Neural progenitor cell (in vitro differentiated cells): ENCODE data around the gene SPATA21. TPM values are rescaled to one million over a fixed set of nuclear protein-coding genes. Genes with fewer than 3 reads are reported as not detected.

Source experiments
- DNase-seq: peaks from one replicate; pipeline ENCODE4 v3.0.0-alpha.2; 2016; ENCODE audit warnings: low spot score
- H2AFZ ChIP-seq: fragments of 200-600 bp; sonication (generic); replicated peaks from 2 replicates; pipeline ENCODE4 v1.6.1; 2016; ENCODE audit warnings: antibody characterized with exemption
- H3F3A ChIP-seq: fragments of 200-600 bp; sonication (generic); 2 replicates; pipeline ENCODE4 v1.6.1; 2016; ENCODE audit warnings: antibody characterized with exemption, low read depth
- H3K27ac ChIP-seq: fragments of 200-600 bp; sonication (generic); 2 replicates; pipeline ENCODE4 v1.5.1; 2016; ENCODE audit warnings: mild to moderate bottlenecking
- H3K27me3 ChIP-seq: fragments of 200-600 bp; sonication (generic); 2 replicates; pipeline ENCODE4 v1.6.1; 2016; ENCODE audit warnings: mild to moderate bottlenecking, moderate library complexity
- H3K36me3 ChIP-seq: fragments of 200-600 bp; sonication (generic); 2 replicates; pipeline ENCODE4 v1.5.1; 2016
- H3K4me1 ChIP-seq: fragments of 200-600 bp; sonication (generic); 2 replicates; pipeline ENCODE4 v1.6.1; 2016; ENCODE audit warnings: mixed run types
- H3K4me2 ChIP-seq: fragments of 200-600 bp; sonication (generic); 2 replicates; pipeline ENCODE4 v1.6.1; 2016
- H3K4me3 ChIP-seq: fragments of 200-600 bp; sonication (generic); 2 replicates; pipeline ENCODE4 v1.5.1; 2016
- H3K79me2 ChIP-seq: fragments of 200-600 bp; sonication (generic); 2 replicates; pipeline ENCODE4 v1.6.1; 2016; ENCODE audit warnings: low read depth
- H3K9ac ChIP-seq: fragments of 200-600 bp; sonication (generic); 2 replicates; pipeline ENCODE4 v1.6.1; 2016
- H3K9me3 ChIP-seq: fragments of 200-600 bp; sonication (generic); 2 replicates; pipeline ENCODE4 v1.5.1; 2016; ENCODE audit warnings: low read depth
- H4K20me1 ChIP-seq: fragments of 200-600 bp; sonication (generic); 2 replicates; pipeline ENCODE4 v1.6.1; 2016; ENCODE audit warnings: low read depth
- H3K27ac Mint-ChIP-seq: 3 replicates; pipeline ENCODE4 v1.8.0; 2021; ENCODE audit warnings: mixed read lengths
- H3K27me3 Mint-ChIP-seq: 2 replicates; pipeline ENCODE4 v1.8.0; 2022; ENCODE audit warnings: low read depth, mild to moderate bottlenecking, inconsistent platforms, moderate library complexity, mixed read lengths; ENCODE audit not compliant: insufficient read depth
- H3K36me3 Mint-ChIP-seq: 3 replicates; pipeline ENCODE4 v1.8.0; 2021; ENCODE audit warnings: mixed read lengths
- H3K4me1 Mint-ChIP-seq: 3 replicates; pipeline ENCODE4 v1.8.0; 2021; ENCODE audit warnings: mixed read lengths
- H3K4me3 Mint-ChIP-seq: 3 replicates; pipeline ENCODE4 v1.8.0; 2021; ENCODE audit warnings: mild to moderate bottlenecking, moderate library complexity, mixed read lengths
- H3K9me3 Mint-ChIP-seq: 3 replicates; pipeline ENCODE4 v1.8.0; 2020; ENCODE audit warnings: mixed read lengths
- EZH2 ChIP-seq: fragments of 200-600 bp; sonication (generic); IDR thresholded peaks from 2 replicates; pipeline ENCODE4 v1.6.1; 2017; ENCODE audit warnings: antibody characterized with exemption, mild to moderate bottlenecking, moderate library complexity
- EZH2phosphoT487 ChIP-seq: fragments of 200-600 bp; sonication (generic); IDR thresholded peaks from 2 replicates; pipeline ENCODE4 v1.6.1; 2017; ENCODE audit warnings: antibody characterized with exemption
- total RNA-seq: library from RNA; depleted of rRNA; stranded (reverse); fragments of >200 nt; gene quantifications from 2 replicates; pipeline ENCODE4 v1.2.3, GENCODE V29; 2015; ENCODE audit warnings: low replicate concordance
- TF ChIP-seq, protein P1 (sequence below): fragments of 200-600 bp; sonication (generic); IDR thresholded peaks from 2 replicates; pipeline ENCODE4 v1.5.1; 2017; ENCODE audit warnings: antibody characterized with exemption, mild to moderate bottlenecking

Gene SPATA21
- total RNA-seq, 1 donor from 2014 or later: not detected

DNA sequence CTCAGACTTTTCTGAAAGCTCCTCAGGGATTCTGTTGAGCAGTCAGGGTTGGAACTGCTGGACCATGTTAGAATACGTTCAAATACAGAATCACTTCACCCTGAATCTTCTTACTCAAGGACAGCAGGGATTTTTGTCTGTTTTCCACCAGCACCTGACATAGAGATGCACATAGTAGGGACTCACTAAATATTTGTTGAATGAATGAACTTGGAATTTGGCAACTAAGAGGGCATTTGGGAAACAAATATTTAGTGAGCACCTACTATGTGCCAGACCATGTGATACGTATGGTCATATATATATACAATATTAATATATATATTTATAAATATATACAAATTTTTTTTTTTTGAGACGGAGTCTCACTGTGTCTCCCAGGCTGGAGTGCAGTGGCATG is 80.4 kb downstream of the SPATA21 start:
- no peaks in the 10 kb centered on the region for H4K20me1 ChIP-seq
- H3K36me3 ChIP-seq: no peaks in the 10 kb centered on the region
- Mint-ChIP-seq H3K27ac (no peak overlapping the region), H3K9me3 (no peaks in the 10 kb centered on the region), H3K4me3 (no peak overlapping the region), H3K36me3 (no peaks in the 10 kb centered on the region), H3K4me1 (peaks cover 11% of the 10 kb centered on the region), H3K27me3 (peaks cover 2% of the 10 kb centered on the region)
- H3K79me2 ChIP-seq: peaks cover 3% of the 10 kb centered on the region
- no peak overlapping the region for H2AFZ ChIP-seq
- no peak overlapping the region for H3K4me3 ChIP-seq
- peaks cover 6% of the 10 kb centered on the region for H3F3A ChIP-seq
- H3K4me1 ChIP-seq: peaks cover 5% of the 10 kb centered on the region
- H3K9me3 ChIP-seq: no peaks in the 10 kb centered on the region
- TF ChIP-seq, protein P1, sequence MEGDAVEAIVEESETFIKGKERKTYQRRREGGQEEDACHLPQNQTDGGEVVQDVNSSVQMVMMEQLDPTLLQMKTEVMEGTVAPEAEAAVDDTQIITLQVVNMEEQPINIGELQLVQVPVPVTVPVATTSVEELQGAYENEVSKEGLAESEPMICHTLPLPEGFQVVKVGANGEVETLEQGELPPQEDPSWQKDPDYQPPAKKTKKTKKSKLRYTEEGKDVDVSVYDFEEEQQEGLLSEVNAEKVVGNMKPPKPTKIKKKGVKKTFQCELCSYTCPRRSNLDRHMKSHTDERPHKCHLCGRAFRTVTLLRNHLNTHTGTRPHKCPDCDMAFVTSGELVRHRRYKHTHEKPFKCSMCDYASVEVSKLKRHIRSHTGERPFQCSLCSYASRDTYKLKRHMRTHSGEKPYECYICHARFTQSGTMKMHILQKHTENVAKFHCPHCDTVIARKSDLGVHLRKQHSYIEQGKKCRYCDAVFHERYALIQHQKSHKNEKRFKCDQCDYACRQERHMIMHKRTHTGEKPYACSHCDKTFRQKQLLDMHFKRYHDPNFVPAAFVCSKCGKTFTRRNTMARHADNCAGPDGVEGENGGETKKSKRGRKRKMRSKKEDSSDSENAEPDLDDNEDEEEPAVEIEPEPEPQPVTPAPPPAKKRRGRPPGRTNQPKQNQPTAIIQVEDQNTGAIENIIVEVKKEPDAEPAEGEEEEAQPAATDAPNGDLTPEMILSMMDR: no peak
- TF ChIP-seq EZH2: no peak
- TF ChIP-seq EZH2phosphoT487: no peak
- H3K9ac ChIP-seq: no peak overlapping the region
- no peak overlapping the region for H3K4me2 ChIP-seq
- H3K27ac ChIP-seq: no peak overlapping the region
- DNase-seq: no peak
- H3K27me3 ChIP-seq: no peaks in the 10 kb centered on the region

DNA sequence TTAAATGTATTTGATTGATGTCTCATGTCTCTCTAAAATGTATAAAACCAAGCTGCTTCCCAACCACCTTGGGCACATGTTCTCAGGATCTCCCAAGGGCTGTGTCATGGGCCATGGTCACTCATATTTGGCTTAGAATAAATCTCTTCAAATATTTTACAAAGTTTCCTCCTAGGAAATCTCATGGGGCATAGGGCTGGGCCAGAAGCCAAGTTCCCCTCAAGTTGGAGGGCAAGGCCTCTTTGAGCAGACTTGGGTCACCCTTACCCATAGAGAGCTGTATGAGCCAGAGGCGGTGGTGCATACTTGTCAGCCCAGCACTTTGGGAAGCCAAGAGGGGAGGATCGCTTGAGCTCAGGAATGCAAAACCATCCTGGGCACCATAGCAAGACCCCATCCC is 82.6 kb downstream of the SPATA21 start:
- Histone ChIP-seq H3K27ac (no peak overlapping the region), H3K79me2 (peaks cover 25% of the 10 kb centered on the region), H3F3A (peaks cover 12% of the 10 kb centered on the region), H3K9ac (no peak overlapping the region), H3K4me1 (peaks cover 14% of the 10 kb centered on the region), H2AFZ (no peak overlapping the region), H4K20me1 (peaks cover 17% of the 10 kb centered on the region), H3K4me3 (no peak overlapping the region), H3K4me2 (no peak overlapping the region), H3K27me3 (no peaks in the 10 kb centered on the region), H3K36me3 (no peaks in the 10 kb centered on the region), H3K9me3 (no peaks in the 10 kb centered on the region)
- Mint-ChIP-seq H3K27ac (no peak overlapping the region), H3K4me1 (peaks cover 23% of the 10 kb centered on the region), H3K27me3 (peaks cover 2% of the 10 kb centered on the region), H3K4me3 (no peak overlapping the region), H3K36me3 (no peaks in the 10 kb centered on the region), H3K9me3 (no peaks in the 10 kb centered on the region)
- no peak for DNase-seq
- TF ChIP-seq EZH2phosphoT487: no peak
- no peak for TF ChIP-seq EZH2
- TF ChIP-seq, protein P1: no peak

DNA sequence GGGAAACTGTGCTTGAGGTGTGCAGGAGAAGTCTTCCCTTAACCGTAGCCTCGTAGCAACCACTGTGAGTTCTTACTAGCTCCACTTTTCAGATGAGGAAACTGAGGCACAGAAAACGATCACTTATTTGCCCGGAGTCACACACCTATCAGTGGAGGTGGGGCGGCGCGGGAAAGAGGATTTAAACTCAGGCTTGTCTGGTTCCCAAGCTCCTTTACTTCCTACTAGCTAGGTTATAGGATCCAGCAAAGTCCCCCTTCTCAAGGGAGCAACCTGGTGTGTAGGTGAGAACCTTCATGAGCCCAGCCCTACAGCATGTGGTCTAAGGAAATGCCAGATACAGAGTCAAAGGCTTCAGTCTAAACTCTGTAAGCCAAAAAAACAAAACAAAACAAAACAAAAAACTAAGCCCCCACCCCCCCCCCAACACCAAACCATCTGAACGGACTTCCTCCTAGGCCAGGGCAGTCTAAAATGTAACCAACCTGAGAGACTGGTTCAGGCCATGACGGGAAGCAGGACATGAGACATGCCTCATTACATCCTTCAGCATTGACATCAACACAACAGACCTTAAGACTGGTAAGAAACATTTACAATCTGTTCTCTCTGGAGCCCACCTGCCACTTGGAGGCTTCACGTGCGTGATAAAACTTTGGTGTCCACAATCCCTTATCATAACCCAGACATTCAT is 84.2 kb downstream of the SPATA21 start:
- peak overlapping the region; percentile 87 for H3K4me3 ChIP-seq
- Mint-ChIP-seq H3K27me3 (peaks cover 2% of the 10 kb centered on the region), H3K36me3 (no peaks in the 10 kb centered on the region), H3K27ac (peak overlapping the region; percentile 79), H3K4me1 (peaks cover 23% of the 10 kb centered on the region), H3K4me3 (peak overlapping the region; percentile 97), H3K9me3 (no peaks in the 10 kb centered on the region)
- TF ChIP-seq, protein P1: no peak
- TF ChIP-seq EZH2 (no peak), EZH2phosphoT487 (no peak)
- no peak overlapping the region for H3K9ac ChIP-seq
- peak overlapping the region; percentile 73 for H3K4me2 ChIP-seq
- peaks cover 14% of the 10 kb centered on the region for H3K4me1 ChIP-seq
- H3K79me2 ChIP-seq: peaks cover 41% of the 10 kb centered on the region
- H4K20me1 ChIP-seq: peaks cover 33% of the 10 kb centered on the region
- peak overlapping the region; percentile 77 for H2AFZ ChIP-seq
- no peaks in the 10 kb centered on the region for H3K36me3 ChIP-seq
- peaks cover 12% of the 10 kb centered on the region for H3F3A ChIP-seq
- DNase-seq: no peak
- no peaks in the 10 kb centered on the region for H3K27me3 ChIP-seq
- H3K9me3 ChIP-seq: no peaks in the 10 kb centered on the region
- peak overlapping the region; percentile 61 for H3K27ac ChIP-seq
